GM12878 (cell line): ENCODE measurements around the gene RPS4Y2. TPM values are rescaled to one million over a fixed set of nuclear protein-coding genes. Genes with fewer than 3 reads are reported as not detected.

Experiments used
- ATAC-seq: fragments of 200-7000 bp; cut with Tn5 transposase; 3 replicates; pipeline ENCODE4 v1.9.1; 2020; ENCODE audit warnings: mild to moderate bottlenecking, moderate library complexity
- BruUV-seq: library from RNA; stranded (reverse); fragments of 400-500 nt; replicated peaks from 2 replicates; lab custom pipeline; 2021; lab: Mats Ljungman, UMichigan
- CTCF ChIA-PET: fragments of 300-600 bp; sonication (Branson Sonifier 250); formaldehyde crosslinking; extraction: SDS; loops from one replicate; lab custom pipeline; 2021; ENCODE audit warnings: inconsistent platforms; lab: Yijun Ruan, JAX
- POLR2A ChIA-PET: fragments of 350-600 bp; formaldehyde crosslinking; extraction: SDS; loops from one replicate; lab custom pipeline; 2021; ENCODE audit warnings: inconsistent platforms; lab: Charles Lee
- RAD21 ChIA-PET: fragments of 300-600 bp; sonication (Branson Sonifier 250); formaldehyde crosslinking; loops from one replicate; lab custom pipeline; 2023; ENCODE audit warnings: antibody characterized with exemption; ENCODE audit not compliant: unreplicated experiment; lab: Charles Lee
- SMC1A ChIA-PET: fragments of 300-600 bp; sonication (Branson Sonifier 250); formaldehyde crosslinking; loops from one replicate; lab custom pipeline; 2023; ENCODE audit not compliant: unreplicated experiment, uncharacterized antibody; lab: Charles Lee
- DNase-seq: peaks from one replicate; pipeline ENCODE4 v3.0.0-alpha.2; 2011; ENCODE audit warnings: low read depth, low spot score
- FAIRE-seq: peaks from 3 replicates; lab custom pipeline; 2011; peaks lifted over from hg19 to GRCh38; lab: Jason Lieb, UNC
- H2AFZ ChIP-seq: 2 replicates; pipeline ENCODE4 v1.6.0; 2011; ENCODE audit warnings: low read depth, low read length, control low read depth; ENCODE audit not compliant: control insufficient read depth
- H3K27ac ChIP-seq: 2 replicates; pipeline ENCODE4 v1.5.1; 2011; ENCODE audit warnings: control low read depth; ENCODE audit not compliant: control insufficient read depth, insufficient read depth
- H3K27me3 ChIP-seq, 2 experiments: replicated peaks in 1 of 2; 2 replicates each; pipeline versions ENCODE4 v1.6.0 to v1.6.1; 2011; ENCODE audit warnings: low read length in 1 of 2; ENCODE audit not compliant: control insufficient read depth in 2 of 2, insufficient read depth in 2 of 2
- H3K36me3 ChIP-seq, 2 experiments: 2 replicates each; pipeline ENCODE4 v1.5.1; 2011; ENCODE audit warnings: low read length in 1 of 2; ENCODE audit not compliant: control insufficient read depth in 2 of 2, insufficient read depth in 2 of 2
- H3K4me1 ChIP-seq: 2 replicates; pipeline ENCODE4 v1.6.1; 2011; ENCODE audit warnings: mild to moderate bottlenecking, low read length, moderate library complexity, mixed read lengths; ENCODE audit not compliant: control insufficient read depth, insufficient read depth
- H3K4me2 ChIP-seq: 2 replicates; pipeline ENCODE4 v1.6.0; 2011; ENCODE audit warnings: control low read depth; ENCODE audit not compliant: control insufficient read depth, insufficient read depth
- H3K4me3 ChIP-seq: fragments of 200-600 bp; sonication (generic); 2 replicates; pipeline ENCODE4 v1.5.1; 2016
- H3K79me2 ChIP-seq: 2 replicates; pipeline ENCODE4 v1.6.0; 2011; ENCODE audit warnings: low read length; ENCODE audit not compliant: control insufficient read depth, insufficient read depth
- H3K9ac ChIP-seq: 2 replicates; pipeline ENCODE4 v1.8.0; 2011; ENCODE audit warnings: low read length, control low read depth, mixed read lengths; ENCODE audit not compliant: control insufficient read depth, insufficient read depth
- H3K9me3 ChIP-seq: replicated peaks from 3 replicates; pipeline ENCODE4 v1.5.1; 2011; ENCODE audit warnings: mild to moderate bottlenecking, low read length; ENCODE audit not compliant: control insufficient read depth, insufficient read depth
- H4K20me1 ChIP-seq: 2 replicates; pipeline ENCODE4 v1.6.0; 2011; ENCODE audit not compliant: control insufficient read depth, insufficient read depth
- BCLAF1 ChIP-seq: fragments of 450-650 bp; IDR thresholded peaks from 2 replicates; pipeline ENCODE4 v1.6.1; 2017; ENCODE audit warnings: antibody characterized with exemption, mild to moderate bottlenecking, moderate library complexity
- BRCA1 ChIP-seq: IDR thresholded peaks from 2 replicates; pipeline ENCODE4 v1.6.1; 2011; ENCODE audit warnings: low read depth, low read length, improper control_type of control experiment
- CBFB ChIP-seq: IDR thresholded peaks from 2 replicates; pipeline ENCODE4 v1.6.1; 2016; ENCODE audit warnings: antibody characterized with exemption, low read depth
- HDGF ChIP-seq: fragments of 450-650 bp; IDR thresholded peaks from 2 replicates; pipeline ENCODE4 v1.6.1; 2016; ENCODE audit warnings: antibody characterized with exemption
- KDM1A ChIP-seq: fragments of 200-600 bp; sonication (generic); IDR thresholded peaks from 2 replicates; pipeline ENCODE4 v1.6.1; 2016; ENCODE audit warnings: borderline replicate concordance
- NFIC ChIP-seq: IDR thresholded peaks from 2 replicates; pipeline ENCODE4 v1.6.1; 2012; ENCODE audit warnings: low read depth, mild to moderate bottlenecking, inconsistent platforms, low read length, moderate library complexity
- NKRF ChIP-seq: fragments of 450-650 bp; conservative IDR thresholded peaks from 2 replicates; pipeline ENCODE4 v1.6.1; 2017; ENCODE audit warnings: mild to moderate bottlenecking, moderate library complexity
- RAD21 ChIP-seq: IDR thresholded peaks from 2 replicates; pipeline ENCODE4 v1.6.1; 2011; ENCODE audit warnings: mild to moderate bottlenecking, low read depth, low read length, moderate library complexity; ENCODE audit not compliant: insufficient read depth
- USF1 ChIP-seq: IDR thresholded peaks from 2 replicates; pipeline ENCODE4 v1.6.1; 2011; ENCODE audit warnings: borderline replicate concordance, low read depth, mild to moderate bottlenecking, moderate library complexity, mixed read lengths, low read length; ENCODE audit not compliant: insufficient read depth; ENCODE audit errors: extremely low read length
- USF2 ChIP-seq: IDR thresholded peaks from 2 replicates; pipeline ENCODE4 v1.6.1; 2011; ENCODE audit warnings: low read depth, low read length, improper control_type of control experiment, borderline replicate concordance
- ZBTB4 ChIP-seq: fragments of 450-650 bp; formaldehyde crosslinking; IDR thresholded peaks from 2 replicates; pipeline ENCODE4 v1.4.0; 2022; ENCODE audit warnings: mild to moderate bottlenecking, moderate library complexity
- WGBS: methylation state at CpG from one replicate; pipeline ENCODE4 v1.1.6; 2016; ENCODE audit warnings: low lambda C conversion rate; ENCODE audit not compliant: insufficient replicate concordance, insufficient coverage; ENCODE audit errors: missing lambda C conversion rate; 5-methylcytosine and 5-hydroxymethylcytosine counted together
- in situ Hi-C: fragments of 300-500 bp; cut with MboI; formaldehyde crosslinking; loops from 9 replicates; pipeline ENCODE4 v1.14.3; 2018; ENCODE audit warnings: mixed read lengths
- intact Hi-C: fragments of 100-400 bp; cut with micrococcal nuclease; formaldehyde crosslinking; loops from one replicate; pipeline ENCODE4 v1.14.2; 2022; ENCODE audit not compliant: unreplicated experiment
- polyA plus RNA-seq, 11 experiments: library from polyadenylated mRNA; depleted of rRNA in 4 of 11; unstranded in 6 of 11; stranded (reverse) in 5 of 11; fragments of >200 nt; fragmentation: Nextera tagmentation in 4 of 11; fragmentation: Illumina TruSeq in 1 of 11; extraction: Ambion mirVana in 4 of 11; extraction: Trizol in 1 of 11; gene quantifications; 1 replicate in 1 of 11; 2 replicates in 10 of 11; pipeline versions ENCODE4 v1.2.1 to v1.2.3, GENCODE V29; 2011 to 2016; ENCODE audit warnings: inconsistent platforms in 2 of 11, missing spikeins in 2 of 11, low read depth in 1 of 11
- total RNA-seq, 4 experiments: library from RNA; depleted of rRNA in 3 of 4; stranded (reverse); fragments of >200 nt in 3 of 4; fragmentation: Illumina TruSeq in 1 of 4; extraction: Trizol in 1 of 4; gene quantifications; 2 replicates each; pipeline versions ENCODE4 v1.2.1 to v1.2.3, GENCODE V29; 2013 to 2021

RPS4Y2 gene
- total and polyA plus RNA-seq, 10 of the 15 experiments (the other 5 are each of a cell fraction or from before 2014, with no cell fraction given): not detected

- Histone ChIP-seq H3K9me3 (no peaks in the 10 kb centered on the region), H3K79me2 (no peaks in the 10 kb centered on the region), H3K4me2 (no peak overlapping the region), H3K4me3 (no peak overlapping the region), H3K36me3 (no peaks in the 10 kb centered on the region), H3K27ac (no peak overlapping the region), H2AFZ (no peak overlapping the region), H4K20me1 (no peaks in the 10 kb centered on the region), H3K27me3 (no peaks in the 10 kb centered on the region), H3K4me1 (no peaks in the 10 kb centered on the region), H3K9ac (no peak overlapping the region)
- FAIRE-seq: no peak
- CTCF ChIA-PET: no interaction called here
- RAD21 ChIA-PET: no interaction called here
- POLR2A ChIA-PET: no interaction called here
- WGBS: no CpG with 5 or more reads among the region's 11 CpGs
- SMC1A ChIA-PET: no interaction called here
- in situ Hi-C loops: no loop called here
- no peak for DNase-seq
- intact Hi-C loops: no loop called here
- no peak for ATAC-seq
- no TSS peak for BruUV-seq
- TF ChIP-seq CBFB (no peak), NFIC (no peak), USF1 (no peak), KDM1A (no peak), HDGF (no peak), NKRF (no peak), ZBTB4 (no peak), BCLAF1 (no peak), USF2 (no peak), BRCA1 (no peak), RAD21 (no peak)
Measured at GRCh38 chrY:20726184-20726907, 29.6 kb upstream of the RPS4Y2 start.
